Epithelial cell of esophagus (primary cell): Measurements from ENCODE around the gene PLEKHG4B.

Experiments
- DNase-seq: peaks from one replicate; pipeline ENCODE4 v3.0.0; 2010; ENCODE audit warnings: low read depth
- H3K4me3 ChIP-seq: 2 replicates; pipeline ENCODE4 v1.5.1; 2011; ENCODE audit warnings: mild to moderate bottlenecking, low read length, control low read depth
- TF ChIP-seq, protein P1 (sequence below): IDR thresholded peaks from 2 replicates; pipeline ENCODE4 v1.5.1; 2011; ENCODE audit warnings: low read depth, mild to moderate bottlenecking, low read length, control low read depth, inconsistent platforms; ENCODE audit not compliant: insufficient read depth; ENCODE audit errors: missing control alignments

Gene PLEKHG4B

DNA sequence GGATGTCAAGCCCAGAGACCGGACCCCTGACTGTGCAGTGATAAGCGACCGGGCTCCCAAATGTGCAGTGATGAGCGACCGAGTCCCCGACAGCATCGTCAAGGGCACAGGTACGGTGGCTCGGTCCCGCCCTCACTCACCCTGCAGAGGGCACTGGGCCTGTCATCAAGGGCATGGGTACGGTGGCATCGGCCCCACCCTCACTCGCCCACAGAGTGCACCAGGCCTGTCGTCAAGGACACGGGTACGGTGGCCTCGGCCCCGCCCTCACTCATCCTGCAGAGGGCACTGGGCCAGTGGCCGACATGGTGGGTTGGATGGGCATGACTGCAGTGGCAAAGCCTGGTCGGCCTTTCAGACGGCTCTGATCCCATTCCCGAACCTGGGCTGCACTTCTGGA, 89.6 kb downstream of the PLEKHG4B start:
- no peak overlapping the region for H3K4me3 ChIP-seq
- TF ChIP-seq, protein P1, sequence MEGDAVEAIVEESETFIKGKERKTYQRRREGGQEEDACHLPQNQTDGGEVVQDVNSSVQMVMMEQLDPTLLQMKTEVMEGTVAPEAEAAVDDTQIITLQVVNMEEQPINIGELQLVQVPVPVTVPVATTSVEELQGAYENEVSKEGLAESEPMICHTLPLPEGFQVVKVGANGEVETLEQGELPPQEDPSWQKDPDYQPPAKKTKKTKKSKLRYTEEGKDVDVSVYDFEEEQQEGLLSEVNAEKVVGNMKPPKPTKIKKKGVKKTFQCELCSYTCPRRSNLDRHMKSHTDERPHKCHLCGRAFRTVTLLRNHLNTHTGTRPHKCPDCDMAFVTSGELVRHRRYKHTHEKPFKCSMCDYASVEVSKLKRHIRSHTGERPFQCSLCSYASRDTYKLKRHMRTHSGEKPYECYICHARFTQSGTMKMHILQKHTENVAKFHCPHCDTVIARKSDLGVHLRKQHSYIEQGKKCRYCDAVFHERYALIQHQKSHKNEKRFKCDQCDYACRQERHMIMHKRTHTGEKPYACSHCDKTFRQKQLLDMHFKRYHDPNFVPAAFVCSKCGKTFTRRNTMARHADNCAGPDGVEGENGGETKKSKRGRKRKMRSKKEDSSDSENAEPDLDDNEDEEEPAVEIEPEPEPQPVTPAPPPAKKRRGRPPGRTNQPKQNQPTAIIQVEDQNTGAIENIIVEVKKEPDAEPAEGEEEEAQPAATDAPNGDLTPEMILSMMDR: no peak
- DNase-seq: no peak

DNA sequence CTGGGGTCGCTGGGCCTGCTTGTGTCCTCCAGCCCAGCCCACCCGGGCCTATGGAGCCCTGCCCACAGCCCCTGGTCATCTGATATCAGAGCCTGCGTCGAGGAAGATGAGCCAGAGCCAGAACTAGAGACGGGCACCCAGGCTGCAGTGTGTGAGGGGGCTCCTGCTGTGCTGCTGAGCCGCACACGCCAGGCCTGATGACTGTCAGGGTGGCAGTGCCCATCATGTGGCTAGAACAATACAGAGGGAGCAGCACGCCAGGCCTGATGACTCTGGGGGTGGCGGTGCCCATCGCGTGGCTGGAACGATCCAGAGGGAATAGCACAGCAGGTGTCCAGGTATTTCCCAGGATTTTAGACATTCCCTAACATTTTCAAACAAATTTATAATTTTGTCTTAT, 90.2 kb downstream of the PLEKHG4B start:
- TF ChIP-seq, protein P1: no peak
- H3K4me3 ChIP-seq: no peak overlapping the region
- no peak for DNase-seq

DNA sequence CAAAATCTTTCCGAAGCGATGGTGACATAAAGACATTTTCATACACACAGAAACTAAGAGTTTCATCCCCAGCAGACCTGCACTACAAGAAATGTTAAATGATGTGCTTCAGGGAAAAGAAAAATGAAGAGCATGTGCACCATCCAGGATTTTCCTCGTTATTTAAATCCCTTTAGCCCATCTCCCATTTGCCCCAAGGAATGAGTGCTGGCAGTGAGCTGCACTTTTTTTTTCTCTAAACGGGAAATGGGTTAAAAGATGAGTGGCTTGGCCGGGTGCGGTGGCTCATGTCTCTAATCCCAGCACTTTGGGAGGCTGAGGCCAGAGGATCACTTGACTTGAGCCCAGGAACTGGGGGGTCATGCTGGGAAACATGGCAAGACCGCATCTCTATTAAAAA, 92.5 kb downstream of the PLEKHG4B start:
- H3K4me3 ChIP-seq: no peak overlapping the region
- TF ChIP-seq, protein P1: no peak
- DNase-seq: no peak

DNA sequence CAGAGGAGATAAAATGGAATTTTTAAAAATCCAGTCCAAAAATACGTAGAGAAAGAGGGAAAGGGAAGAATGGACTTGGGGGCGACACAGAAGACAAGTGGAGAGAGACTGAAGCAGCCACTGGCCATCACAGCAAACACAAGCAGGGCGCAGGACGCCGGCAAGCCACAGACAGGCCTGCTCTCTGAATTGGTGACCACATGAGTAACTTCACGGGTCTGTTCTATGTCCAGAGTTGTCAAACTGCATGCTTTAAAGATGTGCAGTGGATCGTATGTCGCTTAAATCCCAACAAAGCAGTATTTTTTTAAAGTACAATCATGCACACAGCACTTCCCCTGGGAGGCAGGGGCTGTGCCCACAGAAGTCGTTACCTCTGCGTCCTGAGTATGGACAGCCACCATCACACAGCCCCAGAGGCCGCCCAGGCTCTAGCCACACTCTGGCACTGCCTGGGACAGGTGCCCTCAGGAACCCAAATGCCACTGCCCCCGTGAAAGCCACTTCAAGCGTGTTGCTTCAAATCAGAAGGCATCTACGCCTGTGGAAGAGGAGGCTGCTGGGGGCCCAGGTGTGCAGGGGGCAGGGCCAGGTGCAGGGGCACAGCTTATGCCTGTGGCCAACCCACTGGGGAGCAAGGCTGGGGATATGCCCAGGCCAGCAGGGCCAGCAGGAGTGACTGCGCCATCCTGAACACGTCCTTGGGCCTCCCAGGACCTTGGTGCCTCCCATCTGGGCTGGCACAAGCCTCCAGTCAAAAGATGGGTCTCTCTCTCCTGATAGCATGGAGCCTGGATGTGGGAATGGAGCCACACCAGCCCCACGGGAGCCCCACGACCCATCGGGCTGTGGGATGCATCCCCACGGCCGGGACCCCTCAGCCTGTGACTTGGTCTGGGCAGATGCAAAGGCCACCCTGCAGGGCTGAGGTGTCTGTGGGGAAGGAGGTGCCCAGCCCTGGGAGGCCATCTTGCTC, 93.4 kb downstream of the PLEKHG4B start:
- TF ChIP-seq, protein P1: no peak
- DNase-seq: no peak
- no peak overlapping the region for H3K4me3 ChIP-seq

DNA sequence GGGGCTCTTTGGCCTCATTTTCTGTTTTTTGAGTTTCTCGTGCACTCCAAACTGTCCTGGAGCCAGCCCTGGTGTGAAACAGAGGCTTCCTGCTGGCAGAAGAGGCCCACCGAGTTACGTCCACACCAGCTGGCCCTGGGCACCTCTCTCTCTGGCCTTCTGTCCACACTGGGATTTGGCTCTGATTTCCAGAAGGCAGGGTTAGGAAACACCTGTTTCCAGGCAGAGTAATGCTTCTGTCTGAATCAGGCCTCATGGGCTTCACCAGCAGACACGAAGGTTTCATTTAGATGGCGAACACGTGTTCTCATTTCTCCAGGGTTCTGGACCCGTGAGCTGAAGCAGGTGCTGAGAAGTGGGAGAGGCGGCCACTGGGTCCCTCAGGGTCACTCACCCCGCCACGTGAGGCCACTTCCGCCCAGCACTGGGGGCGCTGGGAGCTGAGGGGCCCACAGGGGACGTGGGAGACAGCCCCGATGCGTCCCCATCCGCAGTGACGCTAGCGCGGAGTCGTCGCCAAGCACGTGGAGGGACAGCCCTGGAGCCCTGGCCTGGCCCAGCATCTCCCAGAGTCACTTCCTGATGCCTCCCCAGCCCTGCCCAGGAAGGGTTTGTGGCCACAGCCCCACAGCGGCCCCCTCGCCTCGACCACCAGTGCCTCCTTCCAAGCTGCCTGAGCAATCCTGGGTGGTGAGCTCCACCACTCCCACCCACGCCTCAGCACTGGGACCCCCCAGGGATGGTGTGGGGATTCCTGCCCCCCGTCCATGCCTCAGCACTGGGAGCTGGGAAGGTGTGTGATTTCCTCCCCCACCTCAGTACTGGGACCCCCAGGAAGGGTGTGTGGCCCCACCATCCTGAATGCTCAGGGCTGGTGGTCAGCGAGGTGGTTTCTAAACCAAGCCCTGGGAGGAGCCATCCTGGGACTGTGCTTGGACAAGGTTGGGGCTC, 94.4 kb downstream of the PLEKHG4B start:
- DNase-seq: no peak
- no peak overlapping the region for H3K4me3 ChIP-seq
- TF ChIP-seq, protein P1: no peak

DNA sequence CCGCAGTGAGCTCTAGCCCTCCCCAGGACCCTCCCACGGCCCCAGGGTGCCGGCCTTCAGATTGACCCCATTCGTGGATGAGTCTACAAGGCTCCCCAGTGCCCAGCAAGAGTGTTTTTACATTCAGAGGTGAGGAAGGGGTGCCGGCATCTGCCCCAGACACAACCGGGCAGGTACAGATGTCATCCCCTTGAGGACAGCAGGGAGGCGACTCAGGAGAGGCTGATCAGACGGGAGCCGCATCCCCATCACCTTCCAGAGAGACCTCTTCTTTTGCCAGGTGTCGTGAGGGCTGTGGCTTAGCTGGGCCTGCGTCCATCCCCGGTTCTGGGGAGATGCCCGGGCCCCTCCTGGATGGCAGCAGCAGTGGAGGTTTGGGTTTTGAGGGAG, 95.1 kb downstream of the PLEKHG4B start:
- TF ChIP-seq, protein P1: no peak
- H3K4me3 ChIP-seq: no peak overlapping the region
- no peak for DNase-seq
